Adrenal gland (tissue), 5 donors: ENCODE measurements around the gene AKT1S1.

Experiments
- POLR2A ChIP-seq, 2 donors: fragments of 450-650 bp; IDR thresholded peaks; one replicate each; pipeline ENCODE4 v1.6.1; 2017; ENCODE audit warnings: antibody characterized with exemption in 2 of 2, mild to moderate bottlenecking in 2 of 2, moderate library complexity in 1 of 2
- TF ChIP-seq, protein P1 (sequence below), 6 experiments: fragments of 450-650 bp in 4 of 6; fragments of 200-600 bp in 2 of 6; sonication (generic) in 1 of 6; IDR thresholded peaks; 1 replicate in 5 of 6; 2 replicates in 1 of 6; pipeline versions ENCODE4 v1.5.1 to v1.8.0; 2016 to 2021; ENCODE audit warnings: antibody characterized with exemption in 6 of 6, mild to moderate bottlenecking in 2 of 6, moderate library complexity in 1 of 6
- donor health status: DM: no; HTN: no; CAD: no.

DNA sequence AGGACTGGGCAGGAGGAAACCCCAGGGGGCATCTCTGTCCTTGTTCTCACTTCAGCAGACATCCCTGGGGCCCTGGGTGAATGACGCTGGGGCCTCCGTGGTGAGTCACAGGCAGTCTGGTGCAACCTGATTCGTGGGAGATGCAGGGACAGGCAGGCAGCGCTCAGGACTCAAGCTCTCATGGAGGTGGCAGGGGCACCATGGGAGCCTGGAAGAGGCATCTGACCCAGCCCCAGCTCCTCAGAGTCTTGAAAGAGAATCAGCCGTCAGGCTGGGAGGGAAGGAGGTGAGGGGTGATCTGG is 40.2 kb downstream of the AKT1S1 start:
- TF ChIP-seq, protein P1, sequence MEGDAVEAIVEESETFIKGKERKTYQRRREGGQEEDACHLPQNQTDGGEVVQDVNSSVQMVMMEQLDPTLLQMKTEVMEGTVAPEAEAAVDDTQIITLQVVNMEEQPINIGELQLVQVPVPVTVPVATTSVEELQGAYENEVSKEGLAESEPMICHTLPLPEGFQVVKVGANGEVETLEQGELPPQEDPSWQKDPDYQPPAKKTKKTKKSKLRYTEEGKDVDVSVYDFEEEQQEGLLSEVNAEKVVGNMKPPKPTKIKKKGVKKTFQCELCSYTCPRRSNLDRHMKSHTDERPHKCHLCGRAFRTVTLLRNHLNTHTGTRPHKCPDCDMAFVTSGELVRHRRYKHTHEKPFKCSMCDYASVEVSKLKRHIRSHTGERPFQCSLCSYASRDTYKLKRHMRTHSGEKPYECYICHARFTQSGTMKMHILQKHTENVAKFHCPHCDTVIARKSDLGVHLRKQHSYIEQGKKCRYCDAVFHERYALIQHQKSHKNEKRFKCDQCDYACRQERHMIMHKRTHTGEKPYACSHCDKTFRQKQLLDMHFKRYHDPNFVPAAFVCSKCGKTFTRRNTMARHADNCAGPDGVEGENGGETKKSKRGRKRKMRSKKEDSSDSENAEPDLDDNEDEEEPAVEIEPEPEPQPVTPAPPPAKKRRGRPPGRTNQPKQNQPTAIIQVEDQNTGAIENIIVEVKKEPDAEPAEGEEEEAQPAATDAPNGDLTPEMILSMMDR (IDR thresholded peaks at IDR 0.05) = no peak
- TF ChIP-seq POLR2A (IDR thresholded peaks at IDR 0.05) = no peak
